HEK293 (cell line): ENCODE measurements around the gene MYH14.
A peak's percentile ranks its signal among the peaks of the same experiment; 100 is the strongest.

Experiments
- CTCF ChIA-PET: fragments of 350-600 bp; formaldehyde crosslinking; extraction: SDS; loops from one replicate; lab custom pipeline; 2021; ENCODE audit warnings: antibody characterized with exemption; lab: Yijun Ruan, JAX
- POLR2A ChIA-PET: fragments of 300-600 bp; formaldehyde crosslinking; extraction: SDS; loops from one replicate; lab custom pipeline; 2020; ENCODE audit warnings: antibody characterized with exemption, inconsistent platforms; lab: Yijun Ruan, JAX
- H3K27ac ChIP-seq: fragments of 200-500 bp; sonication (Bioruptor generic); 2 replicates; pipeline ENCODE4 v1.5.1; 2014; ENCODE audit warnings: low read depth, low read length, control low read depth, inconsistent platforms; ENCODE audit errors: extremely low read depth
- H3K36me3 ChIP-seq, 2 experiments: fragments of 200-500 bp in 1 of 2; sonication (Bioruptor generic) in 1 of 2; 1 replicate in 1 of 2; 2 replicates in 1 of 2; pipeline ENCODE4 v1.5.1; 2014 to 2017; ENCODE audit warnings: inconsistent platforms in 2 of 2, low read length in 2 of 2; ENCODE audit not compliant: control insufficient read depth in 2 of 2, insufficient read depth in 1 of 2
- H3K4me1 ChIP-seq: fragments of 200-500 bp; sonication (Bioruptor generic); 2 replicates; pipeline ENCODE4 v1.5.1; 2014; ENCODE audit warnings: mild to moderate bottlenecking, low read length, inconsistent platforms; ENCODE audit not compliant: control insufficient read depth, insufficient read depth
- H3K4me3 ChIP-seq: 2 replicates; pipeline ENCODE4 v1.5.1; 2011; ENCODE audit warnings: low read depth, mild to moderate bottlenecking, control low read depth, low read length, moderate library complexity
- H3K9me3 ChIP-seq: fragments of 200-500 bp; sonication (Bioruptor generic); 2 replicates; pipeline ENCODE4 v1.5.1; 2014; ENCODE audit warnings: low read depth, low read length, inconsistent platforms; ENCODE audit not compliant: control insufficient read depth, insufficient read depth
- EGR2 ChIP-seq: fragments of 450-650 bp; formaldehyde crosslinking; IDR thresholded peaks from 2 replicates; pipeline ENCODE4 v1.5.1; 2016; ENCODE audit warnings: low read depth, missing biosample characterization, missing genetic modification characterization
- GLIS1 ChIP-seq: fragments of 450-650 bp; formaldehyde crosslinking; IDR thresholded peaks from 2 replicates; pipeline ENCODE4 v1.5.1; 2016; ENCODE audit warnings: missing biosample characterization, missing genetic modification characterization
- KLF8 ChIP-seq: fragments of 450-650 bp; formaldehyde crosslinking; IDR thresholded peaks from 2 replicates; pipeline ENCODE4 v1.5.1; 2016; ENCODE audit warnings: missing biosample characterization, missing genetic modification characterization
- PATZ1 ChIP-seq: fragments of 450-650 bp; formaldehyde crosslinking; IDR thresholded peaks from 2 replicates; pipeline ENCODE4 v1.5.1; 2016; ENCODE audit warnings: missing biosample characterization, missing genetic modification characterization
- REST ChIP-seq: fragments of 450-650 bp; formaldehyde crosslinking; IDR thresholded peaks from 2 replicates; pipeline ENCODE4 v1.5.1; 2016; ENCODE audit warnings: missing biosample characterization, missing genetic modification characterization
- SP2 ChIP-seq: fragments of 450-650 bp; formaldehyde crosslinking; IDR thresholded peaks from 2 replicates; pipeline ENCODE4 v1.5.1; 2016; ENCODE audit warnings: missing biosample characterization, missing genetic modification characterization
- SP3 ChIP-seq: fragments of 450-650 bp; formaldehyde crosslinking; IDR thresholded peaks from 2 replicates; pipeline ENCODE4 v1.5.1; 2016; ENCODE audit warnings: missing biosample characterization, missing genetic modification characterization
- ZBTB10 ChIP-seq: fragments of 450-650 bp; formaldehyde crosslinking; IDR thresholded peaks from 2 replicates; pipeline ENCODE4 v1.5.1; 2016; ENCODE audit warnings: missing biosample characterization, missing genetic modification characterization
- ZBTB17 ChIP-seq: fragments of 450-650 bp; formaldehyde crosslinking; IDR thresholded peaks from 2 replicates; pipeline ENCODE4 v1.5.1; 2016; ENCODE audit warnings: missing biosample characterization, missing genetic modification characterization
- ZFHX2 ChIP-seq: fragments of 450-650 bp; formaldehyde crosslinking; conservative IDR thresholded peaks from 2 replicates; pipeline ENCODE4 v1.5.1; 2016; ENCODE audit warnings: missing biosample characterization, missing genetic modification characterization
- ZIC2 ChIP-seq: fragments of 450-650 bp; formaldehyde crosslinking; IDR thresholded peaks from 2 replicates; pipeline ENCODE4 v1.5.1; 2016; ENCODE audit warnings: missing biosample characterization, missing genetic modification characterization
- ZNF133 ChIP-seq: fragments of 450-650 bp; formaldehyde crosslinking; IDR thresholded peaks from 2 replicates; pipeline ENCODE4 v1.5.1; 2016; ENCODE audit warnings: missing biosample characterization, missing genetic modification characterization
- ZNF366 ChIP-seq: fragments of 450-650 bp; formaldehyde crosslinking; conservative IDR thresholded peaks from 2 replicates; pipeline ENCODE4 v1.5.1; 2016; ENCODE audit warnings: missing biosample characterization, missing genetic modification characterization
- ZNF398 ChIP-seq: fragments of 450-650 bp; formaldehyde crosslinking; IDR thresholded peaks from 2 replicates; pipeline ENCODE4 v1.5.1; 2017; ENCODE audit warnings: missing biosample characterization, missing genetic modification characterization
- ZNF488 ChIP-seq: fragments of 450-650 bp; formaldehyde crosslinking; IDR thresholded peaks from 2 replicates; pipeline ENCODE4 v1.5.1; 2016; ENCODE audit warnings: missing biosample characterization, missing genetic modification characterization
- ZNF549 ChIP-seq: fragments of 450-650 bp; IDR thresholded peaks from 2 replicates; pipeline ENCODE4 v1.5.1; 2018; ENCODE audit warnings: missing biosample characterization, missing genetic modification characterization, mild to moderate bottlenecking, inconsistent platforms, moderate library complexity
- ZNF571 ChIP-seq: fragments of 450-650 bp; formaldehyde crosslinking; IDR thresholded peaks from 2 replicates; pipeline ENCODE4 v1.5.0; 2017; ENCODE audit warnings: missing biosample characterization, missing genetic modification characterization

Gene MYH14

GRCh38 chr19:50314724-50315708 lies 111.6 kb downstream of the MYH14 start:
- CTCF ChIA-PET: interaction anchor here (0.6 to 1.5 kb wide), 5 partner anchors 10 to 51 kb away, joined by 3 to 6 read pairs (median 4); no protein-coding TSS in a partner anchor
- no peaks in the 10 kb centered on the region for H3K36me3 ChIP-seq
- H3K9me3 ChIP-seq: no peaks in the 10 kb centered on the region
- no peak overlapping the region for H3K27ac ChIP-seq
- peaks cover 9% of the 10 kb centered on the region for H3K4me1 ChIP-seq
- POLR2A ChIA-PET: interaction anchor here (0.6 to 1.5 kb wide), 7 partner anchors 9 to 469 kb away, joined by 3 to 9 read pairs (median 4); partner anchors contain the start of gene KCNC3
- TF ChIP-seq ZNF398 (tag by site-specific recombination): peak; percentile 78
- TF ChIP-seq GLIS1 (tag by site-specific recombination): peak; percentile 25
- TF ChIP-seq SP2: peak; percentile 14; the same call in 1 of the 2 replicates
- no peak for TF ChIP-seq REST (tag by site-specific recombination)
- TF ChIP-seq PATZ1 (tag by site-specific recombination): peak; percentile 68
- TF ChIP-seq ZIC2 (tag by site-specific recombination): peak; percentile 59
- TF ChIP-seq EGR2 (tag by site-specific recombination): peak; percentile 80
- TF ChIP-seq ZBTB17 (tag by site-specific recombination): peak; percentile 74
- no peak for TF ChIP-seq ZNF571 (tag by site-specific recombination)
- TF ChIP-seq ZNF549 (tag by site-specific recombination): no peak
- TF ChIP-seq ZBTB10 (tag by site-specific recombination): peak; percentile 81
- peak; percentile 12; the same call in 1 of the 2 replicates for TF ChIP-seq KLF8 (tag by site-specific recombination)
- TF ChIP-seq ZFHX2 (tag by site-specific recombination): peak; percentile 93
- TF ChIP-seq ZNF133 (tag by site-specific recombination): no peak
- peak; percentile 92 for TF ChIP-seq ZNF366
- peak; percentile 44; the same call in 1 of the 2 replicates for TF ChIP-seq SP3 (tag by site-specific recombination)
- TF ChIP-seq ZNF488 (tag by site-specific recombination): no peak
- no peak overlapping the region for H3K4me3 ChIP-seq
